Endothelial cell of umbilical vein (primary cell): ENCODE measurements around the gene NUMA1. TPM values are rescaled to one million over a fixed set of nuclear protein-coding genes. Genes with fewer than 3 reads are reported as not detected.

Experiments
- BruUV-seq: library from RNA; stranded (reverse); fragments of 400-500 nt; replicated peaks from 2 replicates; lab custom pipeline; 2021; lab: Mats Ljungman, UMichigan
- CTCF ChIA-PET: fragments of 300-600, 350-600 bp; sonication (Branson Sonifier 250); formaldehyde crosslinking; loops from one replicate; lab custom pipeline; 2021; ENCODE audit warnings: antibody characterized with exemption, inconsistent platforms; lab: Charles Lee
- POLR2A ChIA-PET: fragments of 300-600, 350-600 bp; sonication (Branson Sonifier 250); formaldehyde crosslinking; loops from one replicate; lab custom pipeline; 2021; ENCODE audit warnings: antibody characterized with exemption, inconsistent platforms; lab: Charles Lee
- DNase-seq: peaks from one replicate; pipeline ENCODE4 v3.0.0-alpha.2; 2011; ENCODE audit warnings: low read depth, low spot score
- FAIRE-seq: peaks from 2 replicates; lab custom pipeline; 2011; peaks lifted over from hg19 to GRCh38; lab: Jason Lieb, UNC
- H2AFZ ChIP-seq: 2 replicates; pipeline ENCODE4 v1.6.0; 2012; ENCODE audit warnings: low read depth, low read length, control low read depth, inconsistent platforms
- H3K27ac ChIP-seq: 2 replicates; pipeline ENCODE4 v1.5.1; 2011; ENCODE audit warnings: low read depth, mild to moderate bottlenecking, control low read depth, low read length, moderate library complexity; ENCODE audit not compliant: insufficient read depth
- H3K27me3 ChIP-seq, 2 experiments: 2 replicates each; pipeline versions ENCODE4 v1.6.0 to v1.6.1; 2011; ENCODE audit warnings: low read length in 2 of 2, mixed read lengths in 1 of 2; ENCODE audit not compliant: control insufficient read depth in 2 of 2, insufficient read depth in 2 of 2
- H3K36me3 ChIP-seq, 2 experiments: 2 replicates in 1 of 2; 3 replicates in 1 of 2; pipeline ENCODE4 v1.5.1; 2011; ENCODE audit warnings: low read length in 2 of 2, mild to moderate bottlenecking in 1 of 2, moderate library complexity in 1 of 2; ENCODE audit not compliant: control insufficient read depth in 2 of 2, insufficient read depth in 2 of 2; ENCODE audit errors: extremely low read depth in 1 of 2
- H3K4me1 ChIP-seq: 3 replicates; pipeline ENCODE4 v1.5.1; 2011; ENCODE audit warnings: mild to moderate bottlenecking, low read length; ENCODE audit not compliant: control insufficient read depth, insufficient read depth; ENCODE audit errors: extremely low read depth
- H3K4me2 ChIP-seq: 2 replicates; pipeline ENCODE4 v1.6.1; 2011; ENCODE audit warnings: low read length, control low read depth, mixed read lengths; ENCODE audit not compliant: insufficient read depth
- H3K4me3 ChIP-seq, 3 experiments: fragments of 200-600 bp in 1 of 3; sonication (generic), shearing (Covaris generic) in 1 of 3; replicated peaks in 1 of 3; 2 replicates each; pipeline ENCODE4 v1.5.1; 2011 to 2016; ENCODE audit warnings: control low read depth in 3 of 3, low read length in 3 of 3, mild to moderate bottlenecking in 2 of 3, inconsistent platforms in 1 of 3, low read depth in 1 of 3, moderate library complexity in 1 of 3; ENCODE audit not compliant: insufficient read depth in 1 of 3
- H3K79me2 ChIP-seq: 2 replicates; pipeline ENCODE4 v1.6.0; 2012; ENCODE audit warnings: low read length, inconsistent platforms; ENCODE audit not compliant: control insufficient read depth, insufficient read depth
- H3K9ac ChIP-seq: replicated peaks from 2 replicates; pipeline ENCODE3; 2011; ENCODE audit warnings: low read length, control low read depth; ENCODE audit not compliant: insufficient read depth; ENCODE audit errors: extremely low read depth
- H3K9me1 ChIP-seq: replicated peaks from 3 replicates; pipeline ENCODE4 v1.6.0; 2011; ENCODE audit warnings: mild to moderate bottlenecking, low read length; ENCODE audit not compliant: control insufficient read depth, insufficient read depth; ENCODE audit errors: extremely low read depth
- H3K9me3 ChIP-seq: replicated peaks from 2 replicates; pipeline ENCODE4 v1.5.1; 2012; ENCODE audit warnings: low read length, inconsistent platforms; ENCODE audit not compliant: control insufficient read depth, insufficient read depth
- H4K20me1 ChIP-seq: replicated peaks from 2 replicates; pipeline ENCODE3; 2011; ENCODE audit warnings: mild to moderate bottlenecking, low read length; ENCODE audit not compliant: control insufficient read depth, insufficient read depth; ENCODE audit errors: extremely low read depth
- EZH2 ChIP-seq: IDR thresholded peaks from 2 replicates; pipeline ENCODE4 v1.6.1; 2012; ENCODE audit warnings: borderline replicate concordance, low read depth, mild to moderate bottlenecking, moderate library complexity, low read length, inconsistent platforms; ENCODE audit not compliant: severe bottlenecking
- FOS ChIP-seq: IDR thresholded peaks from 2 replicates; pipeline ENCODE4 v1.6.1; 2011; ENCODE audit warnings: mild to moderate bottlenecking, low read length, moderate library complexity, borderline replicate concordance; ENCODE audit not compliant: insufficient read depth
- GATA2 ChIP-seq: IDR thresholded peaks from 2 replicates; pipeline ENCODE4 v1.7.0; 2011; ENCODE audit warnings: low read depth, mild to moderate bottlenecking, moderate library complexity, mixed read lengths, low read length; ENCODE audit not compliant: insufficient read length, insufficient read depth
- JUN ChIP-seq: IDR thresholded peaks from 2 replicates; pipeline ENCODE4 v1.6.1; 2011; ENCODE audit warnings: borderline replicate concordance, low read depth; ENCODE audit not compliant: insufficient read length, insufficient read depth
- MAX ChIP-seq: IDR thresholded peaks from 2 replicates; pipeline ENCODE4 v1.6.1; 2011; ENCODE audit not compliant: insufficient read depth, insufficient read length
- MYC ChIP-seq: IDR thresholded peaks from one replicate; pipeline ENCODE4 v1.6.1; 2011; ENCODE audit warnings: mild to moderate bottlenecking, low read depth, low read length
- POLR2A ChIP-seq: IDR thresholded peaks from 2 replicates; pipeline ENCODE4 v1.6.1; 2012; ENCODE audit warnings: low read depth, mild to moderate bottlenecking, control low read depth, low read length
- POLR2AphosphoS5 ChIP-seq: IDR thresholded peaks from 2 replicates; pipeline ENCODE4 v1.6.1; 2012; ENCODE audit warnings: low read depth, mild to moderate bottlenecking, control low read depth, low read length, moderate library complexity; ENCODE audit not compliant: insufficient read depth
- dilution Hi-C: fragments of 300-500 bp; cut with MboI; formaldehyde crosslinking; loops from one replicate; pipeline ENCODE4 v1.15.0; 2019; ENCODE audit warnings: low sequenced_read_pairs; ENCODE audit not compliant: extremely low pct_ligation_motif_present
- intact Hi-C: fragments of 100-400 bp; cut with micrococcal nuclease; formaldehyde crosslinking; loops from one replicate; pipeline ENCODE4 v1.10.0; 2022
- polyA plus RNA-seq, 4 experiments: library from polyadenylated mRNA; depleted of rRNA in 3 of 4; stranded (reverse) in 3 of 4; unstranded in 1 of 4; fragments of >200 nt; gene quantifications; 2 replicates each; pipeline versions ENCODE4 v1.2.1 to v1.2.3, GENCODE V29; 2011 to 2012; ENCODE audit warnings: missing spikeins in 1 of 4
- total RNA-seq: library from RNA; stranded (reverse); gene quantifications from 2 replicates; pipeline ENCODE4 v1.2.3, GENCODE V29; 2021
- TF ChIP-seq, protein P1 (sequence below), 2 donors: IDR thresholded peaks; 1 replicate in 1 of 2; 2 replicates in 1 of 2; pipeline ENCODE4 v1.5.1; 2011; ENCODE audit warnings: low read length in 2 of 2, mild to moderate bottlenecking in 2 of 2, moderate library complexity in 2 of 2, control low read depth in 1 of 2, inconsistent platforms in 1 of 2, low read depth in 1 of 2; ENCODE audit not compliant: insufficient read depth in 1 of 2; ENCODE audit errors: extremely low read depth in 1 of 2

The NUMA1 gene
- total and polyA plus RNA-seq, 2 donors (not counting 3 experiments of a cell fraction or from before 2014, with no cell fraction given), result 120 to 164 TPM

- no peak overlapping the region for H2AFZ ChIP-seq
- no peaks in the 10 kb centered on the region for H4K20me1 ChIP-seq
- dilution Hi-C loops (no loop called here), intact Hi-C loops (no loop called here)
- BruUV-seq, result no TSS peak
- no peaks in the 10 kb centered on the region for H3K4me1 ChIP-seq
- H3K9ac ChIP-seq, result no peak overlapping the region
- no peaks in the 10 kb centered on the region for H3K79me2 ChIP-seq
- FAIRE-seq, result no peak
- H3K9me3 ChIP-seq, result no peaks in the 10 kb centered on the region
- DNase-seq, result no peak
- no peak overlapping the region for H3K4me3 ChIP-seq
- H3K4me2 ChIP-seq, result no peak overlapping the region
- POLR2A ChIA-PET, result no interaction called here
- TF ChIP-seq POLR2A (no peak), MYC (no peak)
- no peak overlapping the region for H3K27ac ChIP-seq
- no peaks in the 10 kb centered on the region for H3K9me1 ChIP-seq
- peaks cover 5 to 8% of the 10 kb centered on the region in 2 experiments for H3K27me3 ChIP-seq
- H3K36me3 ChIP-seq, result no peaks in the 10 kb centered on the region
- CTCF ChIA-PET, result interaction anchor here (1.0 to 1.4 kb wide), 2 partner anchors 15 to 104 kb away, joined by 4 read pairs; no protein-coding TSS in a partner anchor
Measured at GRCh38 chr11:72129381-72129780, 49.0 kb upstream of the NUMA1 start.

- no peak for DNase-seq
- Histone ChIP-seq H3K27me3 (peaks cover 2 to 8% of the 10 kb centered on the region in 2 experiments), H3K36me3 (no peaks in the 10 kb centered on the region), H3K27ac (no peak overlapping the region), H2AFZ (no peak overlapping the region), H3K79me2 (no peaks in the 10 kb centered on the region), H3K9me3 (no peaks in the 10 kb centered on the region), H4K20me1 (no peaks in the 10 kb centered on the region), H3K4me3 (no peak overlapping the region), H3K9me1 (no peaks in the 10 kb centered on the region), H3K4me2 (no peak overlapping the region), H3K4me1 (no peaks in the 10 kb centered on the region), H3K9ac (no peak overlapping the region)
- TF ChIP-seq GATA2, result no peak
- TF ChIP-seq, protein P1, sequence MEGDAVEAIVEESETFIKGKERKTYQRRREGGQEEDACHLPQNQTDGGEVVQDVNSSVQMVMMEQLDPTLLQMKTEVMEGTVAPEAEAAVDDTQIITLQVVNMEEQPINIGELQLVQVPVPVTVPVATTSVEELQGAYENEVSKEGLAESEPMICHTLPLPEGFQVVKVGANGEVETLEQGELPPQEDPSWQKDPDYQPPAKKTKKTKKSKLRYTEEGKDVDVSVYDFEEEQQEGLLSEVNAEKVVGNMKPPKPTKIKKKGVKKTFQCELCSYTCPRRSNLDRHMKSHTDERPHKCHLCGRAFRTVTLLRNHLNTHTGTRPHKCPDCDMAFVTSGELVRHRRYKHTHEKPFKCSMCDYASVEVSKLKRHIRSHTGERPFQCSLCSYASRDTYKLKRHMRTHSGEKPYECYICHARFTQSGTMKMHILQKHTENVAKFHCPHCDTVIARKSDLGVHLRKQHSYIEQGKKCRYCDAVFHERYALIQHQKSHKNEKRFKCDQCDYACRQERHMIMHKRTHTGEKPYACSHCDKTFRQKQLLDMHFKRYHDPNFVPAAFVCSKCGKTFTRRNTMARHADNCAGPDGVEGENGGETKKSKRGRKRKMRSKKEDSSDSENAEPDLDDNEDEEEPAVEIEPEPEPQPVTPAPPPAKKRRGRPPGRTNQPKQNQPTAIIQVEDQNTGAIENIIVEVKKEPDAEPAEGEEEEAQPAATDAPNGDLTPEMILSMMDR (IDR thresholded peaks at IDR 0.05; ENCODE audit: extremely low read depth in 1 of 2, insufficient read depth in 1 of 2, low read depth in 1 of 2, low read length in 2 of 2), result no peak
- no peak for TF ChIP-seq FOS
- no peak for TF ChIP-seq JUN
- TF ChIP-seq POLR2AphosphoS5, result no peak
- TF ChIP-seq EZH2, result no peak
- no peak for TF ChIP-seq MYC
- no peak for TF ChIP-seq POLR2A
- TF ChIP-seq MAX, result no peak
- FAIRE-seq, result no peak
- POLR2A ChIA-PET, result no interaction called here
- CTCF ChIA-PET, result interaction anchor here (0.9 to 1.0 kb wide), 2 partner anchors 24 to 103 kb away, joined by 3 read pairs; no protein-coding TSS in a partner anchor
- intact Hi-C loops, result no loop called here
- dilution Hi-C loops, result no loop called here
- BruUV-seq, result no TSS peak
Measured at GRCh38 chr11:72127923-72128322, 47.6 kb upstream of the NUMA1 start.
